Uterus (tissue), 2 donors: ENCODE results near the gene LAMC3.

Experiments used
- CTCF ChIP-seq, 4 experiments: fragments of 200-600 bp in 2 of 4; fragments of 450-650 bp in 2 of 4; sonication (generic) in 2 of 4; IDR thresholded peaks; one replicate each; pipeline ENCODE4 v1.5.1; 2016 to 2019; ENCODE audit warnings: antibody characterized with exemption in 4 of 4, mild to moderate bottlenecking in 2 of 4, moderate library complexity in 1 of 4
- POLR2A ChIP-seq, 2 donors: fragments of 450-650 bp; IDR thresholded peaks; one replicate each; pipeline ENCODE4 v1.6.1; 2016; ENCODE audit warnings: antibody characterized with exemption in 2 of 2, mild to moderate bottlenecking in 1 of 2, moderate library complexity in 1 of 2

DNA sequence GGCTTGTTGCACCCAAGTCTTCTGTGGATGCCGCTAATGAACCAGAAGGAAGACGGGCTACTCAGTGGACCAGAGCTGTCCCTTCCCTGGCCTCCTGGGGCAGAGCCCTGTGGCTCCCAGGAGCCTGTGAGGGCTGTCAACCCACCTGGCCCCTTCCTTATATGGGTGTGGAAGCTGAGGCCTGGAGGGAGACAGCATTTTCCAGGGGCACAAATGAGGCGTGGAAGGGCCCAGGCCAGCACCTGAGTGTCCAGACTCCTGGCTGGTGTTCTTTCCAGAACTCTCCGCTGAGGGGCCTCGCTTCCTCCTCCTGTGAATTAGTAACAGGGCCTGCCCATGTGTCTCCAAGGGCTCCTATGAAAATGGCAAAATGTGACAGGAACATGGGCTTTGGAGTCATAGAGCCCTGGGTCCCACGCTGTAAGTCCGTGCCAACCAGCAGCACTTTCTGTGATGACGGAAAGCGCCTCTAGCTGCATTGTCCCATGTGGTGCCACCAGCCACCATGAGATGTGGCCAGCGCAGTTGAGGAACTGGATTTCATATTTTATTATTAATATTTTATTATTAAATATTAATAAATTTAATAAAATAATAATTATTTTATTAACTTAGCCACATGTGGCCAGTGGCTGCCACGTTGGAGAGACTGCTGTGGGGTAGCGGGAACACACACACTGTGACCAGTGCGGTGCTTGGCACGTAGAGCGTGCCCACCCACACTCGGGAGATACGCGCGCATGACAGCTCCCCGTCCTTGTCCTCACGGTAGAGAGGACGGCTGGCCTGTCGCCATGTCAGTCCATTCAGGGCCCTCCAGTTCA lies 18.3 kb downstream of the LAMC3 start:
- no peak for TF ChIP-seq CTCF (IDR thresholded peaks at IDR 0.05)
- TF ChIP-seq POLR2A (IDR thresholded peaks at IDR 0.05): no peak
